H1 (cell line): Measurements from ENCODE around the gene PINK1. TPM values are rescaled to one million over a fixed set of nuclear protein-coding genes. Genes with fewer than 3 reads are reported as not detected.

Source experiments
- CTCF ChIA-PET: fragments of 300-600 bp; sonication (Branson Sonifier 250); formaldehyde crosslinking; loops from one replicate; lab custom pipeline; 2021; ENCODE audit not compliant: partially characterized antibody; lab: Charles Lee
- POLR2A ChIA-PET: fragments of 300-600 bp; sonication (Branson Sonifier 250); formaldehyde crosslinking; loops from one replicate; lab custom pipeline; 2021; ENCODE audit warnings: inconsistent platforms; ENCODE audit not compliant: partially characterized antibody; lab: Charles Lee
- DNase-seq, 2 experiments: peaks; one replicate each; pipeline versions ENCODE4 v3.0.0 to v3.0.0-alpha.2; 2010 to 2022; ENCODE audit warnings: low spot score in 2 of 2, low read depth in 1 of 2, mixed read lengths in 1 of 2
- FAIRE-seq: peaks from 2 replicates; lab custom pipeline; 2011; peaks lifted over from hg19 to GRCh38; lab: Jason Lieb, UNC
- H2AFZ ChIP-seq: 2 replicates; pipeline ENCODE4 v1.8.1; 2012; ENCODE audit warnings: low read length, inconsistent platforms
- H2AK5ac ChIP-seq: 2 replicates; pipeline ENCODE4 v1.6.1; 2013; ENCODE audit warnings: low read depth, low read length
- H2BK120ac ChIP-seq: replicated peaks from 2 replicates; pipeline ENCODE3; 2013; ENCODE audit warnings: low read depth, low read length, inconsistent platforms
- H2BK12ac ChIP-seq: 2 replicates; pipeline ENCODE4 v1.6.1; 2013; ENCODE audit warnings: low read depth, low read length
- H2BK15ac ChIP-seq: 2 replicates; pipeline ENCODE4 v1.6.1; 2013; ENCODE audit warnings: low read length
- H2BK20ac ChIP-seq: 2 replicates; pipeline ENCODE4 v1.6.1; 2013; ENCODE audit warnings: low read length
- H2BK5ac ChIP-seq: 2 replicates; pipeline ENCODE4 v1.6.1; 2013; ENCODE audit warnings: low read depth, low read length
- H3K14ac ChIP-seq: 2 replicates; pipeline ENCODE4 v1.6.1; 2013; ENCODE audit warnings: inconsistent platforms; ENCODE audit not compliant: insufficient read length
- H3K18ac ChIP-seq: 2 replicates; pipeline ENCODE4 v1.6.1; 2013; ENCODE audit warnings: low read length; ENCODE audit errors: extremely low read depth
- H3K23ac ChIP-seq: 2 replicates; pipeline ENCODE4 v1.6.1; 2013; ENCODE audit warnings: inconsistent platforms; ENCODE audit not compliant: insufficient read length
- H3K23me2 ChIP-seq: 2 replicates; pipeline ENCODE4 v1.6.1; 2013; ENCODE audit warnings: low read depth, low read length
- H3K27ac ChIP-seq: 2 replicates; pipeline ENCODE4 v1.6.1; 2011; ENCODE audit warnings: low read depth, low read length, inconsistent platforms
- H3K27me3 ChIP-seq, 4 experiments: replicated peaks in 1 of 4; 1 replicate in 1 of 4; 2 replicates in 3 of 4; pipeline versions ENCODE4 v1.6.1 to v1.8.1; 2011 to 2013; ENCODE audit warnings: low read length in 3 of 4, mild to moderate bottlenecking in 3 of 4, inconsistent platforms in 2 of 4, mixed read lengths in 2 of 4, moderate library complexity in 1 of 4; ENCODE audit not compliant: control insufficient read depth in 3 of 4, insufficient read depth in 3 of 4; ENCODE audit errors: extremely low read depth in 1 of 4
- H3K36me3 ChIP-seq, 4 experiments: 2 replicates each; pipeline versions ENCODE4 v1.6.1 to v1.8.1; 2011 to 2013; ENCODE audit warnings: mild to moderate bottlenecking in 4 of 4, low read length in 3 of 4, moderate library complexity in 2 of 4, control low read depth in 1 of 4, inconsistent platforms in 1 of 4; ENCODE audit not compliant: insufficient read depth in 4 of 4, control insufficient read depth in 2 of 4
- H3K4ac ChIP-seq: replicated peaks from 2 replicates; pipeline ENCODE3; 2013; ENCODE audit warnings: low read length, low read depth, mixed read lengths, inconsistent platforms; ENCODE audit not compliant: insufficient read length
- H3K4me1 ChIP-seq, 4 experiments: replicated peaks in 1 of 4; 1 replicate in 1 of 4; 2 replicates in 3 of 4; pipeline versions ENCODE4 v1.6.1 to v1.8.1; 2011 to 2013; ENCODE audit warnings: low read length in 3 of 4, inconsistent platforms in 2 of 4, mixed read lengths in 1 of 4; ENCODE audit not compliant: insufficient read depth in 4 of 4, control insufficient read depth in 3 of 4
- H3K4me2 ChIP-seq, 2 experiments: 2 replicates each; pipeline versions ENCODE4 v1.6.1 to v1.8.1; 2011 to 2013; ENCODE audit warnings: low read depth in 2 of 2, low read length in 2 of 2, control low read depth in 1 of 2, inconsistent platforms in 1 of 2, mild to moderate bottlenecking in 1 of 2; ENCODE audit not compliant: insufficient read depth in 1 of 2
- H3K4me3 ChIP-seq, 4 experiments: fragments of 200-600, 300-600 bp in 1 of 4; sonication (generic), shearing (Covaris generic), sonication (Bioruptor Twin) in 1 of 4; 2 replicates each; pipeline versions ENCODE4 v1.5.1 to v1.8.1; 2011 to 2016; ENCODE audit warnings: low read length in 4 of 4, low read depth in 3 of 4, control low read depth in 2 of 4, inconsistent platforms in 2 of 4, mild to moderate bottlenecking in 2 of 4, mixed read lengths in 1 of 4, moderate library complexity in 1 of 4; ENCODE audit not compliant: insufficient read depth in 2 of 4; ENCODE audit errors: extremely low read depth in 1 of 4
- H3K56ac ChIP-seq: replicated peaks from 2 replicates; pipeline ENCODE3; 2013; ENCODE audit warnings: low read depth, mild to moderate bottlenecking, mixed read lengths, low read length, inconsistent platforms; ENCODE audit not compliant: insufficient read length
- H3K79me1 ChIP-seq: 2 replicates; pipeline ENCODE4 v1.6.1; 2013; ENCODE audit warnings: low read depth, low read length, control low read depth
- H3K79me2 ChIP-seq, 2 experiments: 2 replicates each; pipeline versions ENCODE4 v1.6.1 to v1.8.1; 2012 to 2013; ENCODE audit warnings: low read length in 2 of 2, mild to moderate bottlenecking in 2 of 2, inconsistent platforms in 1 of 2; ENCODE audit not compliant: insufficient read depth in 2 of 2, control insufficient read depth in 1 of 2
- H3K9ac ChIP-seq, 4 experiments: replicated peaks in 1 of 4; 1 replicate in 1 of 4; 2 replicates in 3 of 4; pipeline versions ENCODE4 v1.6.1 to v1.8.1; 2011 to 2013; ENCODE audit warnings: low read depth in 3 of 4, low read length in 3 of 4, control low read depth in 2 of 4, mild to moderate bottlenecking in 2 of 4, moderate library complexity in 2 of 4, inconsistent platforms in 1 of 4; ENCODE audit errors: extremely low read depth in 1 of 4
- H3K9me3 ChIP-seq, 2 experiments: 2 replicates each; pipeline versions ENCODE4 v1.6.1 to v1.8.1; 2012 to 2013; ENCODE audit warnings: mild to moderate bottlenecking in 2 of 2, moderate library complexity in 2 of 2, control low read depth in 1 of 2, inconsistent platforms in 1 of 2, low read depth in 1 of 2, low read length in 1 of 2, mixed read lengths in 1 of 2; ENCODE audit not compliant: insufficient read depth in 2 of 2
- H4K20me1 ChIP-seq, 2 experiments: replicated peaks in 1 of 2; 2 replicates each; pipeline versions ENCODE3 to v1.8.1; 2011 to 2013; ENCODE audit warnings: inconsistent platforms in 2 of 2, low read length in 2 of 2, mild to moderate bottlenecking in 1 of 2; ENCODE audit not compliant: insufficient read depth in 2 of 2, control insufficient read depth in 1 of 2
- H4K5ac ChIP-seq: 2 replicates; pipeline ENCODE4 v1.6.1; 2013; ENCODE audit warnings: low read length, low read depth, mixed read lengths, inconsistent platforms; ENCODE audit not compliant: insufficient read length
- H4K8ac ChIP-seq: 2 replicates; pipeline ENCODE4 v1.8.0; 2013; ENCODE audit warnings: mild to moderate bottlenecking, moderate library complexity, low read length, inconsistent platforms; ENCODE audit not compliant: insufficient read depth; ENCODE audit errors: extremely low read depth
- H4K91ac ChIP-seq: replicated peaks from 2 replicates; pipeline ENCODE3; 2013; ENCODE audit warnings: low read length, mixed read lengths, inconsistent platforms; ENCODE audit not compliant: insufficient read length
- HDAC2 ChIP-seq, 2 experiments: fragments of 300-600 bp in 1 of 2; sonication (generic) in 1 of 2; IDR thresholded peaks; 2 replicates each; pipeline ENCODE4 v1.6.1; 2011 to 2012; ENCODE audit warnings: low read depth in 2 of 2, low read length in 2 of 2, mild to moderate bottlenecking in 2 of 2, moderate library complexity in 2 of 2, borderline replicate concordance in 1 of 2, inconsistent platforms in 1 of 2
- KDM1A ChIP-seq: fragments of 200-600, 300-600 bp; sonication (generic); IDR thresholded peaks from 2 replicates; pipeline ENCODE4 v1.7.1; 2016; ENCODE audit warnings: mild to moderate bottlenecking, low read length, borderline replicate concordance
- RFX5 ChIP-seq: IDR thresholded peaks from 2 replicates; pipeline ENCODE4 v1.6.1; 2011; ENCODE audit warnings: low read depth, low read length, improper control_type of control experiment, borderline replicate concordance
- SIN3A ChIP-seq, 2 experiments: IDR thresholded peaks in 1 of 2; conservative IDR thresholded peaks in 1 of 2; 2 replicates each; pipeline ENCODE4 v1.6.1; 2011 to 2012; ENCODE audit warnings: low read length in 2 of 2, improper control_type of control experiment in 1 of 2, low read depth in 1 of 2, mild to moderate bottlenecking in 1 of 2
- SUZ12 ChIP-seq: fragments of 200-600 bp; sonication (generic); IDR thresholded peaks from 2 replicates; pipeline ENCODE4 v1.6.1; 2012; ENCODE audit warnings: mild to moderate bottlenecking, inconsistent platforms, low read length, moderate library complexity, mixed read lengths
- WGBS, 2 experiments: shearing (Covaris generic) in 1 of 2; methylation state at CpG; one replicate each; pipeline versions ENCODE4 v1.1.6 to v1.1.7; 2013 to 2015; ENCODE audit warnings: low lambda C conversion rate in 2 of 2, mixed read lengths in 2 of 2, inconsistent platforms in 1 of 2, low coverage in 1 of 2, missing lambda C conversion rate in 1 of 2; ENCODE audit not compliant: insufficient replicate concordance in 2 of 2, insufficient coverage in 1 of 2, insufficient read length in 1 of 2; ENCODE audit errors: extremely low coverage in 1 of 2, missing lambda C conversion rate in 1 of 2; 5-methylcytosine and 5-hydroxymethylcytosine counted together
- polyA plus RNA-seq, 7 experiments: library from polyadenylated mRNA; depleted of rRNA in 3 of 7; stranded (reverse) in 5 of 7; unstranded in 2 of 7; fragments of >200 nt in 5 of 7; fragments of 200-250 nt in 2 of 7; gene quantifications; 1 replicate in 5 of 7; 2 replicates in 1 of 7; 4 replicates in 1 of 7; pipeline versions ENCODE4 v1.2.1 to v1.2.3, GENCODE V29; 2011 to 2013; ENCODE audit warnings: missing spikeins in 2 of 7, mixed read lengths in 2 of 7
- total RNA-seq: library from RNA; stranded (reverse); fragmentation: NEBNext Ultra II Directional; extraction: Animal tissue kit (Norgen Biotek cat#: 25700); gene quantifications from 2 replicates; pipeline ENCODE4 v1.2.1, GENCODE V29; 2021

Gene PINK1
- total and polyA plus RNA-seq, 2 of the 8 experiments (the other 6 are each of a cell fraction or from before 2014, with no cell fraction given): 16.1 to 19.3 TPM

DNA sequence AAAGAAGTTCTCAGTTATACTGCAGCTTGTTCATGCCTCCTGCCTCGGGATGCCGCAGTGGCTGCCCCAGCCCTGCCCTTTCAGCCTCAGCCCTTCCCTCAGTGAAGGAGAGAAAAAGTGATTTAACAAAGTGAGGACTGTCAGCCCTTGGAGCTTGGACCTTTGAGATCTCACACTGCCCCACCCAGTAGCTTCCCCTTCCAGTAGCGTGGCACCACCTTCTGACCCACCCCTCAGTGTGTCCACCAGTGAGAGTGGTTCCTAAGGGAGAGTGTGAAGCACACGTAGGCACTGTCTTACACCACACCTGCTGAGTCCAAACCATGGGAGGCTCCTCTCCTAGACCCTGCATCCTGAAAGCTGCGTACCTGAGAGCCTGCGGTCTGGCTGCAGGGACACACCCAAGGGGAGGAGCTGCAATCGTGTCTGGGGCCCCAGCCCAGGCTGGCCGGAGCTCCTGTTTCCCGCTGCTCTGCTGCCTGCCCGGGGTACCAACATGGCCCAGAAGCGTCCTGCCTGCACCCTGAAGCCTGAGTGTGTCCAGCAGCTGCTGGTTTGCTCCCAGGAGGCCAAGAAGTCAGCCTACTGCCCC lies 44.5 kb upstream of the PINK1 start, which contains the start of gene CDA:
CDA (plus strand) TSS at position 464 of the 592 bp plus-strand sequence; CDS start at position 497, 33 bp downstream.
- Histone ChIP-seq H2AK5ac (no peak within 1 kb of the TSS), H2BK5ac (peak within 1 kb of the TSS; percentile 5; the same call in 1 of the 2 replicates), H3K4ac (peak within 1 kb of the TSS; percentile 90), H3K14ac (no peak within 1 kb of the TSS), H4K20me1 (no peaks in the 10 kb centered on the region), H3K27ac (no peak within 1 kb of the TSS), H2BK15ac (peak within 1 kb of the TSS; percentile 3; the same call in 1 of the 2 replicates), H3K4me2 (peak within 1 kb of the TSS; percentile 5 to 34; a peak in 3 of 4 replicates)
- WGBS, 2 experiments: 55% methylated on average over 11 of the region's 11 CpGs; no CpG with 5 or more reads in 1 of the 2 experiments
- FAIRE-seq: no peak
- TF ChIP-seq HDAC2 (IDR thresholded peaks at IDR 0.05; ENCODE audit: borderline replicate concordance in 1 of 2, low read depth in 2 of 2, low read length in 2 of 2): peak in 1 of 2 experiments; percentile 92; a peak in 1 of 4 replicates
- TF ChIP-seq SIN3A (conservative IDR thresholded peaks at IDR 0.05 in 1 of 2, IDR thresholded peaks at IDR 0.05 in 1 of 2; ENCODE audit: low read depth in 1 of 2, low read length in 2 of 2): no peak
- TF ChIP-seq KDM1A: peak; percentile 85; the same call in 1 of the 2 replicates
- no peak for TF ChIP-seq RFX5
- no peak for TF ChIP-seq SUZ12
- TF ChIP-seq, all 59 proteins: peak for 2
- Histone ChIP-seq H2BK20ac (peak within 1 kb of the TSS; percentile 66; the same call in 1 of the 2 replicates), H4K8ac (peak within 1 kb of the TSS; percentile 88; the same call in 1 of the 2 replicates), H4K5ac (peak within 1 kb of the TSS; percentile 34), H3K23me2 (no peaks in the 10 kb centered on the region), H2BK120ac (no peak within 1 kb of the TSS), H3K4me1 (peaks cover 0 to 16% (median 12%) of the 10 kb centered on the region in 4 experiments; a peak in 5 of 7 replicates), H3K9me3 (no peaks in the 10 kb centered on the region), H2BK12ac (peak within 1 kb of the TSS; percentile 68; the same call in 1 of the 2 replicates), H3K23ac (no peak within 1 kb of the TSS), H3K27me3 (no peaks in the 10 kb centered on the region), H3K79me2 (no peaks in the 10 kb centered on the region), H3K18ac (0 out of 2 replicates have a peak within 1 kb of the TSS, but pooled peaks have one; percentile 26), H3K9ac (no peak within 1 kb of the TSS), H4K91ac (peak within 1 kb of the TSS; percentile 67), H3K56ac (no peak within 1 kb of the TSS), H3K36me3 (no peaks in the 10 kb centered on the region), H3K79me1 (no peaks in the 10 kb centered on the region), H3K4me3 (peak within 1 kb of the TSS in 1 of 4 experiments; percentile 30; a peak in 2 of 8 replicates), H2AFZ (peak within 1 kb of the TSS; percentile 52)
- CTCF ChIA-PET: interaction anchor here (0.6 to 3.4 kb wide), 9 partner anchors 12 to 183 kb away, joined by 3 to 28 read pairs (median 5); partner anchors contain the start of genes FAM43B and PINK1
- POLR2A ChIA-PET: interaction anchor here (0.6 to 1.6 kb wide), 2 partner anchors 21 to 1295 kb away, joined by 3 to 4 read pairs; no protein-coding TSS in a partner anchor
- no peak for DNase-seq
